A172 (cell line): Measurements from ENCODE around the gene CTBP2. TPM values are rescaled to one million over a fixed set of nuclear protein-coding genes. Genes with fewer than 3 reads are reported as not detected.
A peak's percentile ranks its signal among the peaks of the same experiment; 100 is the strongest.

Experiments used
- DNase-seq: peaks from one replicate; pipeline ENCODE4 v3.0.0-alpha.2; 2015; ENCODE audit warnings: low spot score
- total RNA-seq: library from RNA; depleted of rRNA; stranded (reverse); fragments of >200 nt; shearing (Covaris generic); gene quantifications from 2 replicates; pipeline ENCODE4 v1.2.3, GENCODE V29; 2014

CTBP2 gene
- total RNA-seq, 1 experiment from 2014 or later, result 35.5 TPM

DNA sequence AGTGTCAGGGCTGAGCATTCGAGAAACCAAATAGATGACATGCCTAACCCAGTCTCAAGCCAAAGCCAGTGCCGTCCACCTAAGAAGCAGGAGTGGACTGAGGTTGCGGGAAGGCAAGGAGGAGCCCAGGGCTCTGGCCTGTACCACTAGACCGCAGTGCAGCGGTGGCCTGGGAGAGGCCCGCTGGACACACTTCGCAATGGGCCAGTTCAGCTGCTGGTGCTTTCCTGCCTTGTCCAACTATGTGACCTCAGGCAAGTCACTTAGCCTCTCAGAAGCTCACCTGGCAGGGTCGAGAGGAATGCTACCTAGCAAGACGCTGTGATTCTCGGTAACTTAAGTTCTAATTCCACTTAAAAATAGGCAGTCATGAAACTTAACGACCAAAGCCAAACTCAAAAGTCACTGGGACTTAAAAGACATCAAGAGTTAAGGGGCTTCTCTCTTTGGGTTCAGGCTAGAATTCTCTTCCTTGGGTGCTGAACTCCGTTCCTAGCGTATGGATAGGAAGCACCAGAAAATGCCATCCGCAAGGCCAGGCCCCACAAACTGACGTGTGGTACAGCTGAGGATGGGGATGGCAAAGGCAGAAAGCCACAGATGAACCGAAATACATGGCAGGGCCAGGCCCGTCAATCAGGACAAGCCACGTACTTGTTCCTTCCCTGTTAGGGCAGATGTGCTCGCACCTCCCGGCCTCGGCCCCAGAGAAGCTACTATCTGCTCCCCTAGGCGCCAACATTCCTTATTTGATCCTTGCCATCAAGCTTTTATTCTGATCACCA, 34.2 kb downstream of the CTBP2 start:
- DNase-seq, result no peak

DNA sequence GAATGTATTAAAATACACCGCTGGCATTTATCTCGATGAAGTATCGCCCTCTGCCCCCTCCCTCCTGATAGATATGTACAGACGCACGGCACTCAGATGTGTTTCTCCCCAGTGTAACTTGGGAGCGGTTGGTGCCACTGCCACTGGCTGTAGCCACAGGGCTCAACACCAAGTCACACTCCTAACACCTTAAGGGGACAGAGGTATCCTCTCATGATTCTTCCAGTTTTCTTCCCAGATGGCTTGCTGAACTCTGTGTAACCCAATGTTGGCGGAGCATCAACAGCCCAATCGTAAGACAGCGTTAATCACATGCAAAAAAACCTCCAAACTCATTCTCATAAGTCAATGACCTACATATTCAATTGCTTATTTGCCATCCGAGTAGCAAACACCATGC, 35.5 kb downstream of the CTBP2 start:
- no peak for DNase-seq

DNA sequence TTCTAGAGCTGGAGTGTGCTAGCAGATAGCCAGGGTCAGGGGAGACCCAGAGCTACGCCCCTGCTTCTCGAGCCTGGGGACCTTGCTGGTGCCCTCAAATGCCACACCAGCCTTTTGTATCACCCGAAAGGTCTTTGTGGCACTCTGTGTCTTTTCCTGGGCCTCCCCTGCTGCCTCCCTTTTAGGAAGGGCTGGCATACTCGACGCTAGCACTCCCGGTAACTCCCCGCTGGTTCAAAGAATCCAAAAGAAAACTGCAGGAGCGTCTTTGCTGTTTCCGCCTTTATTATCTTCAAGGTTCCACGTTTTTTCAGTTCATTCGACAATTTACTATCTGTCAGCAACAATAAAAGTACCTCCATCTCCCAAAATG, 36.3 kb downstream of the CTBP2 start:
- no peak for DNase-seq

DNA sequence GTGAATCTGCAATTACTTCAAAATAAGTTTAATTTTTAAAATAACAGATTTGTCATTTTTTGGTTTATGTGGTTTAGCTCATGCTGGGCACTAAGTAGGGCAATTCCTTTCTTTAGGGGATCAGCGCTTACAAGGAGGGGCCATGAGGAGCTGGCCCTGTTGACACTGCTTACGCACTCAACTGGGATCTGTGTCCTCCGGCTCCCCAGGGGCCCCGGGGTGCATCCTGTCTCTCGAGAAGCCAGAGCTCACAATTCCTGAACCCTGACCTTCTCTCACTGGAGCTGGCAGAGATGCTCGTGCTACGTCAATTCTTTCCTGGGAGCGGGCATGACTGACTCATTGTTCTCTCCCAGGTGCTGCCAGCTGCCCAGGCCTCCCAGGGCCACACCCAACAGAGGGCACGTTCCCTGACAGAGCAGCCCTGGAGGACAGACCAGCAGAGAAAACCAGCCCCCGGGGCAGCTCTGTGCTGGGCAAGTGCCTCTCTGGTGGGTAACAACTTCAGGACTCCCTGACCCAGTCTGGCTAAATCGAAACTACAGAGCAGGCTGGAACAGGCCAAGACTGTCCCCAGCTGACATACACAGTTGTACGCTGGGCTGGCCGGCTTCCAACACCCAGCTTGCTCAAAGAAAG, 36.8 kb downstream of the CTBP2 start:
- peak; percentile 86 for DNase-seq

DNA sequence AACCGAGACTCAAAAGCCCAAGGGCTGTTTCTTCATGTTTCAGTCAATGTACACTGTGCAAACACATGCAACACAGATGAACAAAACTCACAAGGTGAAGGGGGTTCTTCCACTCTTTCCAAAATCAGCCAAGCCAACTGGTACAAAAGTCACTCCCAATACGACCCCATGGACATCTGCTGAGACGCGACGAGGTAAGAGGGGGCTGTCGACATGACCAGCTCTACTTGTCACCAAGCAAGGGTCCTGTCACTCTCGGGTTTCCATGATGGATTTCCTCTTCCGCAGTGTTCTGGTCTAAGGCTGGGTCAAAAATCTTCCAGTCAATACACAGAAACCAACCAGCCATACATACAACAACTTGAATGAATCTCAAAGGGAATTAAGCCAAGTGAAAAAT, 37.8 kb downstream of the CTBP2 start:
- DNase-seq, result no peak

DNA sequence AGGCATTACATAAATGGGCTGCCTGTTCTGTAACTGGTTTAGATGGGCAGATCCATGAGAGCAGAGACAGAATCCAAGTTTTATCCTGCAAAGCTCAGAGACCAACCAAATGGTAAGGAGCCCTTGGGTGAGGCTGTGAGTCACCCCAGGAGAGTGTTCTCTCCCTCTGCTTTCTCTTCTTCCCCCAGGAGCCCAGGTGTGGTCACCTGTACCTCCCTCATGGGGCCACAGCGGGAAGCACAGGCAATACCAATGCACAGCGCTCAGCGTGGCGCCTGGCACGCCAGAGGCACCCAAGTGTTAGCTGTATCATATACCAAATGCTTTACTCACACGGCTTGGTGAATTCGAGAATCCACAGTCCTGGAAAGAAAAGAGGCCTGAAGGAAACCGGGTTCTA, 39.4 kb downstream of the CTBP2 start:
- DNase-seq, result no peak

DNA sequence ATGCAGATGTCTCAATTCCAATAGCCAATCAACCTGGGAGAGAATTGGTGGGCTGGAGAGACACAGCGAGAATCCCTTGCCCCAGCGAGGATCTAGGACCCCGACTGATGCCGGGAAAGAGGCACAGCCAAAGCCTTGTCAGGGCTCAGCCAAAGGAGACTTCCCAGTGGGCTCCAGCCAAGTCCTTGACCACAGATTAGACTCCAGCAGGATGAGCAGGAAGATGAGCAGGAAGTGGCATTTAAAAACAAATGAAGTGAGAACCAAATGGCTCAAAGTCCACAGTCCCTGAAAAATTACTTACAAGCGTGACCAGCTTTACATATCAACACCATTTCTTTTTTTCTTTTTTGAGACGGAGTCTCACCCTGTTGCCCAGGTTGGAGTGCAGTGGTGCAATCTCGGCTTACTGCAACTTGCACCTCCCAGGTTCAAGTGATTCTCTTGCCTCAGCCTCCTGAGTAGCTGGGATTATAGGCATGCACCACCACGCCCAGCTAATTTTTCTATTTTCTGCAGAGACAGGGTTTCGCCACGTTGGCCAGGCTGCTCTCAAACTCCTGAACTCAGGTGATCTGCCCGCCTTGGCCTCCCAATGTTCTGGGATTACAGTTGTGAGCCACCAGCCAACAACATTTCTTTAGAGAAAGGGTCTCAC, 40.2 kb downstream of the CTBP2 start:
- no peak for DNase-seq

DNA sequence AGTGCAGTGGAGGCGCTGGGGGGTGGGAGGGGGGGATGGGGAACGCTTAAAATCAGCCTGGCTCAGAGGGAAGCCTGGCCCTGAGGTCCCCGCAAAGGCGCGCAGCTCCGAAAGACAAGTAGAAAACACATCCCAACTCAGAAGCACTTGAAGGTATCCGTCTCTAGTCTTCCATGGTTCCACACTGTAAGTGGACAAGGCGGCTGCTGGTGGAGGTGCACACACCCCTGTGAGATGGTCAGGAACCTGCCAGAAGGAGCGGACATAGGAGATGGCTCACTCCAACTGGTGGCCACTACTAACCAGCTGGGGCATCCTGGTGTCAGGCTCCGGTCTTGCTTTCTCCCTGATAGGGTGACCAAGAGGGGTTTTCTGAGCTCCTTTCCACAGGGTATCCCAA, 41.7 kb downstream of the CTBP2 start:
- no peak for DNase-seq

DNA sequence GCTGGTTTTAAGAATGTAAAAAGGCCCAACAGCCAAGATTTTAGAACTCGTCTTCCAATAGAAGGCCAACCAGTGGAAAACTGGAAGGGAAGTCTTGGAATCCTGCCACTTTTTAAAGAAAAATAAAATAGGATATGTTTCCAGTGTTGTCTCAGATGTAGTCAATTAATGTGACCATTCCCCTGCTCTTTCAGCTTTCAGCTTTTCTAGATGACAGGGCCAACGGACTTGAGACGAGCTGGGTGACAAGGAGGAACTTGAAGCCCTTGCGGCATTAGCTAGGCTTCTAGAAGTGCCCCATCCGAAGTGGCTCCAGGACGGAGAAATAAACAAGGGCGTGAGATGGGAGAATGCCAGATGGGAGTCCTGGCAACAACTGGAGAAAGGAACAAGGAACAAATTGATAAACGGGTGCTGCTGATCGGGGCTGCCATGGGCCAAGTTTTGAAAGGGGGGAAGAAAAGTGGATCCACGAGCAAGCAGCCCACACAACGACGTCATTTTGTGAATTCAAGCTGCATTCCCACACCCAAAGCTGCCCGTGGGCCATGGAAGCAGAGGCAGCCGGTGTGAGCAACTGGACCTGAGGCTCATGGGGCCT, 42.3 kb downstream of the CTBP2 start:
- DNase-seq, result no peak

DNA sequence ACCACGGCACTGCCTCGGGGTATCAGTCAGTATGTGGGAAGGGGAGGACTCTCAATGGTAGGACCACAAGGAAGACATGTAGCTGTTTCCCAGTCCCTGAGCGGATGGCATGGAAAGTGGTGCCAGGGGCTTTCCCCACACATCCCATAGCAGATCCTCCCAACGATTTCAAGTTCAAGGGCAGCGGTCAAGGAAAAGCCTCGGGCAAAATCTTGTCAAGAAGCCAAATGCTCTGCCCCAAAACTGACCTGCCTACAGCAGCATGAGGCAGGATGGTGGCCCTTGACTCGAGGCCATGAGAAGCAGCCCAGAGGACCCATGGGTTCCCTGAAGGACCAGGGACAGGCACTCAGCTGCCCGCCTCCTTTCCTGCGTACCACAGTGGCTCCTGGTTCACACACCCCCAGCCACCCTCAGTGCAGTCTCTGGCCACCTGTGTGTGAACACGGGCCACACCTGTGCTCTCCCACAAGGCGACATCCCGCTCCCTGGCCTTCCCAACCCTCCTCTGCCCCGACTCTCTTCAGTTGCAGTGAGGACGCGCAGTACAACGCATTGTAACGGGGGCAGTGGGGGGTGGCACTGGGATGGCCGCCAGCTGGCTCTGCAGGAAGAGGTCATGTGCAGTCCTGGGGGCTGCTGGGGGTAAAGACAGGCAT, 43.6 kb downstream of the CTBP2 start:
- no peak for DNase-seq

DNA sequence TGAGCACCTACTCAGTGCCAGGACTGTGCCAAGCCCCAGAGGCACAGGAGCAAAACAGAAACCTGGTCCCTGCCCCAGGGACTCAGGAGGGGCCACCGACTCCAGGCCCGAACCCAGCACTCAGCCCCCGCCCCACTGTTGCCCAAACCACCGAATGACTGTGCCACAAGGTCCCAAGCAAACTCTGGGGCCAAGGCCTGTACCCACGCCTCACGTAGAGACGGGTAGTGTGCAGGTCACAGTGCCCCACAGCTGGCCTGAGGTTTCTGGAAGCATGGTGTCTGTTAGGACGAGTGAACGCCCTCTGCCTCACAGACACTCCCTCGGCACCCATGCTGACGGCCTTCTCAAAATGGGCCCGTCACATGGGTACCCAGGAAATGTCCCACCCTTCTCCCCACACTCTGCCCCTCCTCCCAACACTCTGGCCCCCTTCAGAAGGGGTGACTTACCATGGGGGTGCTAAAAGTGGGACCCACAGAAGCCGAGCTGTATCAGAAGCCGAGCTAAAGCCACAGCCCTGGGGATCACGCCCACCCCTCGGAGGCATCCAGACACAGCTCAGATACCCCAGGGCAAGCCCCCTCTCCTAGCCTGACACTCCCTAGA, 44.2 kb downstream of the CTBP2 start:
- DNase-seq, result no peak

DNA sequence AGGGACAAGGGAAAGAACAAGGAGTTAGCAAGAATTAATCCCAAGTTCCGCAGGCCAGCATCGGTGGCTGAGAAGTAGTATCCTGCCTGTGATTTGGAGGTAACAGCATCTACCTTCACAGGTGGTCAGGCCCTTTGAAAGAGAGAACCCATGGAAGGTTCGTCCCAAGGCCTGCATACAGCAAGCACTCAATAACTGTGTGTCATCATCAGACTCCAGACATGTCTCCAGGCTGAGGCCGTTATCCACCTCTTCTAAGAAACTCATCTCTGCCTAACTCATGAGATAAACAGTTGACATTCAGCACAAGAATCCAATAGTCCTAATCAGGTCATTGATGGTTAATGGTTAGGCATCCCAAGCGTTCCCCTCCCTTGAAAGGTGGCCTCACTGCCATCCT, 45.0 kb downstream of the CTBP2 start:
- no peak for DNase-seq

DNA sequence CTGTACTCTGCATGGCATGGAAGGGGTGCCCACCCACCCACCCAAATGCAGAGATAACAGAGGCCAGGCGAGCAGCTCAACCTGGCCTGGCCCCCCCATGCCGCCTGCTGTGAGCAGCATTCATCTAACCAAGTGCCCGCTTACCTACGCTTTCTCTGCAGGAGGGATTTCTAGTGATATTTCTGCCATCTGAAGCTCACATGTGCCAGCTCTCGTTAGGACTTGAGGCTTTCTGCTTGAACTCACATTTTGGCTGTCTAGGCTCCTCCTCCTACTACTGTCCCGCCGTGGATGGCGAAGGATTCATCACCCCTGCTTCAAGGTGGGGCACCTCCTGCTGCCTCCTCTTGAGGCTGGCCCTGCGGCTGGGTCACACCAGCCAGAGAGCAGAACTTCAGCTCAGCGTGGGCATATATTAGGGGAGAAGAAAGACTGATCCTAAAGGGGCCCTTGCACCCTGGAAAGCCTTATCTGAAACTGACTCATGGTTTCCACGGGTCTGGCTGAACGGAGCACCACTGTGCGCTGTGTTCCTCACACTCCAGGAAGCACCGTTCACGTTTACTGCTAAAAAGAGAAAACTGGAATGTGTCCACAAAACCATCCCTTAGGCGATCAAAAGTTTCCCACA, 45.5 kb downstream of the CTBP2 start:
- DNase-seq, result no peak

DNA sequence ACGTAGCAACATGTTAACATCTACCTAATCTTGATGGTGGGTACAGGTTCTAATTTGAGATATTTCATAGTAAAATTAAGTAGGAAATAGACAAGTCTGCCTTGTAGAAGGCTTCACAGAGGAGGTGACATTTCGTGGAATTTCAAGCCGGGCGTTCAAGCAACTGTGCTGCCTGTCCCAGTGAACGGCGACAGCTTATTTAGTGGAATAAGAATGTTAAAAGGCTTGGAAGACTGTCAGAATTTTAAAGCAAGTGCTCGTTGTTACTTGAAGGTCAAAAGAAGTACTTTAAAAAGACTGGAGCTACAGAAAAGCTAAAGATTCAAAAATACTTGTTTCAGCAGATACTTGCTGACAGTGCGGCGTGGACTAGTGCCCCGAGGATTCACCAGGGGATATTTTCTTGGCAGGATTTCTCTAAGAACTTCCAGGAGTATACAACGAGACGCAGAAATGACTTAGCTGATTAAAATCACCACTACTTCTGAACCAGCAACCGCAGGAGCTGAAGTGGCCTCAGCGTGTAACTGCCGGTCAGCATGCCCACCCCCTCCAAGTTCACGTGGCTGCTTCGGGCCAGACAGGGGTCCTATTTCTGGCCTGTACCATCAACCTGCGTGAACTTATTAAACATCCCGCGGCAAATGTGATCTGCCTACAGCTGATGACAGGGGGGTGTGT, 46.5 kb downstream of the CTBP2 start:
- no peak for DNase-seq

DNA sequence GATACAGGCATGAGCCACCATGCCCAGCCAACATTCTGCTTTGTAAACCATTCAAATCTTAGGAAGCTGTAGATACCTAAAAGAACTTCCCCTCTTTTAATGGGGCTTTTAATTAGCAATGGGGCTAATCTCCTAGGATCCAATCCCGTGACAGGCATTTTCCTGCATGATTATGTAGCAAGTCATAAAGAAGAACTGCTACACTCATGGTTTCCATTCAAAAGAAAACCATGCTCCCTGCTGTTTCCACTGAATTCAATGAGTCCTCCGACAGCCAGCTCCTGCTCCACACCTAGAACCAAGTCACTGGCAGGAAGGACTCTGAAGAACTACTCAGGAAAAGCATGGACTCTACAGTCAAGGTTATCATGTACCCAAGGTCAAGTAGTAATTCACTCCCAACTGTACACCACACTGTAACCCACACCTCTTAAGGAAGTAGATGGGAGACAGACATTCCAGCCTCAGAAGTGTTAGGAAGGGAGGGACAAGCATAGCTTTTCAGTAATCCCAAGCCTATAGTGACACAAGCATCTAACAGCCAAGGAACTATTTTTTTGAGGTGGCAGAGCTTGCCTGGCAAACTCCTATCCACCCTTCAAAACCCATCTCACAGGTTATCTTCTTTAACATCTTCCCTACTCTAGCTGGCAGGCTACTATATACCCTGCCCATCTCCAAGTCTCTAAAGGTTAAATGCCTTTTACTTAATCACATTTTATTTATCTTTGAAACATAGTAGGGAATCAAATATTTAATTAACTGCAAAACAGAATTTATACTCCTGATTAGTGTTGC, 47.5 kb downstream of the CTBP2 start:
- DNase-seq, result no peak

DNA sequence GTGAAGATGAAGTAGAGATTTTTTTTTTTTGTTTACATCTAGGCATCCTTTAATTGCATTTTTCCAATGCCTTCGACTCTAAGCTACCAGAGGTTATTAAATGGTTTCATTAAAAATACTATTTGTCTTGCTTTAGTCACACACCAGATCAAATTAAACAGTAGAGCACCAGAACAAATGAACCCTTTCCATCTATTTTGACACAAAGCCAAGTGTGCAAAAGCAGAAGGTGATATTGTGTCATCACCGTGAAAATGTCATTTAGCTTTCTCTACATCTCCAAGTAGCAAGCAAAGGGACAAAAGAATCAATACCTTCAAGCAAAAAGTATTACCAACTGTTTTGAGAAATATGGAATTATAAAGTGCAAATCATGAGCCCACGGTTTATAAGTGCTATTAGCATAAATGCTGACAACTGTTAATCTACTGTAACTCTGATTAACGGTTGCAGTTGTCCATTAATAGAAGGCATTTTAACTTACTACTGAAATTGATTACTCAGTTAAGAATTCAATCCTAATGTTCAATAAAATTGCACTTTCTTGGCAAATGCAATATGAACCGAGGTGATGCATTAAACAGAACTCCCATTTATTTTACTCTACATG, 49.1 kb downstream of the CTBP2 start:
- DNase-seq, result no peak

DNA sequence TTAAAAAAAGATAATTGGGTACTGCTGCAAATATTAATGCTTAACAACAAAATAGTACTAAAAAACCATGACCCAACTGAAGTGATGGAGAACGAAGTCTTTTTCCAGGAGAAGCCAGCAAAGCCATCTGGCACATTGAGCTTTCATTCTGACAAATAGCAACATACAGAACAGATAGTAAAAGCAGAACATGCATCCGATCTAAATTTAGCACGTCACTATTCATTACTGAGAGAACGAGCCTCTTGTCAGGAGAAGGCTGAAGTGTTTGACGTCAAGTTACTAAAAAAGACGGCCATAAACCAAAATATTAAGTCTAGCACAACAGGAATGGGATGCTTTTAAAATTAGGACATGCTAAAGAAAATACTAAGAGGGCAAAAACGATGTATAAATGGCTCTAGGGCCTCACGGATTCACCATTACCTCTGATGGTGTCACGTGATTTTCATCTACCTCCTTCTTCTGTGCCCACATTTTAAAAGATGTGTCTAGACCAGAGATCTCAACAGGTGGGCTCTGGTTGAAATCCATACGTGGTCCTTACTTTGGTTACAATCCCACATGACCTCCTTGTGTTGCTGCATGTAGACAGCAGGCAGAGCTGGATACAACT, 52.3 kb downstream of the CTBP2 start:
- no peak for DNase-seq

DNA sequence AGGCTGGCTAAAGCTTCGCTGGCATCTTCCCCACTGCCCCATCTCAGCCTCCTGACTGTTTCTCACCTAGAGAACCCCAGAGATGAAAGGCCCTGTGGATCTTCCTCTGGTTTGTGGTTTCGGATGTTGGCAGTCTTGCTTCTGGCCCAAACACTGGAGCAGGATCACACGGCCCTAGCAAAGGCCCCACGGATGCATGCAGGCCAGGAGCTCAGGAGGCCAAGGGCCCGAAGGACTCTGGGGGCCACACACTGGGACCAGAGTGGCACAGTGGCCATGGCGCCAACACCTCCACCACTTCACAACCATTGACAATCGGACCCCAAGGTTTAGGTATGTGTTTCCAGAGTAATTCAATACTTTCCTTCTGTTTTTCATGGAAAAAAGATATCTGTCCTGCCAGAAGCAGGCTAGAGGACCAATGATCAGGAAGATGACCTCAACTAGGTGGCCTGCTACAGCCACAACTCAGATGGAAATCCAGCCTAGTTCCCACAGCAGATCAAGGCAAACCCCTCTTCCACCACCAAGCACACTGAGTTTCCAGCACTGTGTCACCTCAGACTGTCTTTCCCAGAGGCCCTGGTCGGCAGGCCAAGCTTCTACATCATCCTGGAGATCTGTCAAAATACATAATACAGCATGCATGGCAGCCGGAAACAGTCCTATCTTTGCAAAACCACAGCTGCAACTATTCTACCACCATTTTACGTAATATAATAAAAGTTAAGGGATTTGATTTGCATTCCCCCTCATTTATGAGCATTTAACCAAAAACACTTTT, 53.0 kb downstream of the CTBP2 start:
- DNase-seq, result no peak
